GM23338 (cell line): Measurements from ENCODE around the gene LTN1.

Experiments used
- CREB1 ChIP-seq: fragments of 250-450 bp; sonication (Bioruptor Pico); IDR thresholded peaks from 2 replicates; pipeline ENCODE4 v1.5.0; 2020; ENCODE audit warnings: low read depth, mild to moderate bottlenecking, moderate library complexity
- CTCF ChIP-seq, 2 experiments: fragments of 200-600 bp in 1 of 2; sonication (generic) in 1 of 2; conservative IDR thresholded peaks; 2 replicates each; pipeline versions ENCODE4 v1.5.1 to v1.6.1; 2016 to 2017; ENCODE audit warnings: antibody characterized with exemption in 2 of 2, low read depth in 2 of 2, mild to moderate bottlenecking in 2 of 2, moderate library complexity in 1 of 2
- EZH2 ChIP-seq: fragments of 200-600 bp; sonication (generic); IDR thresholded peaks from one replicate; pipeline ENCODE4 v1.8.0; 2017; ENCODE audit warnings: antibody characterized with exemption, mild to moderate bottlenecking, low read depth; ENCODE audit not compliant: unreplicated experiment
- EZH2phosphoT487 ChIP-seq: fragments of 200-600 bp; sonication (generic); IDR thresholded peaks from one replicate; pipeline ENCODE4 v1.8.1; 2018; ENCODE audit warnings: antibody characterized with exemption; ENCODE audit not compliant: unreplicated experiment
- POLR2AphosphoS5 ChIP-seq: IDR thresholded peaks from 2 replicates; pipeline ENCODE4 v1.6.1; 2016; ENCODE audit warnings: antibody characterized with exemption, low read depth
- REST ChIP-seq: IDR thresholded peaks from one replicate; pipeline ENCODE4 v1.6.1; 2018; ENCODE audit warnings: antibody characterized with exemption; ENCODE audit not compliant: unreplicated experiment
- ZNF114 ChIP-seq: fragments of 250-450 bp; sonication (Bioruptor Pico); IDR thresholded peaks from 2 replicates; pipeline ENCODE4 v1.5.0; 2020; ENCODE audit warnings: mild to moderate bottlenecking, moderate library complexity
- ZNF331 ChIP-seq: fragments of 250-450 bp; sonication (Bioruptor Pico); IDR thresholded peaks from 2 replicates; pipeline ENCODE4 v1.5.0; 2020; ENCODE audit warnings: low read depth, mild to moderate bottlenecking, moderate library complexity

GRCh38 chr21:28936036-28936435 lies 56.6 kb downstream of the LTN1 start:
- TF ChIP-seq CTCF (conservative IDR thresholded peaks at IDR 0.05; ENCODE audit: low read depth in 2 of 2) (no peak), POLR2AphosphoS5 (no peak), REST (no peak), EZH2 (no peak), ZNF114 (CRISPR knock-in tag) (no peak), CREB1 (CRISPR knock-in tag) (no peak), EZH2phosphoT487 (no peak), ZNF331 (no peak)
